Measurements from ENCODE around the gene ARHGEF25.
A peak's percentile ranks its signal among the peaks of the same experiment; 100 is the strongest.

ARHGEF25 gene

DNA sequence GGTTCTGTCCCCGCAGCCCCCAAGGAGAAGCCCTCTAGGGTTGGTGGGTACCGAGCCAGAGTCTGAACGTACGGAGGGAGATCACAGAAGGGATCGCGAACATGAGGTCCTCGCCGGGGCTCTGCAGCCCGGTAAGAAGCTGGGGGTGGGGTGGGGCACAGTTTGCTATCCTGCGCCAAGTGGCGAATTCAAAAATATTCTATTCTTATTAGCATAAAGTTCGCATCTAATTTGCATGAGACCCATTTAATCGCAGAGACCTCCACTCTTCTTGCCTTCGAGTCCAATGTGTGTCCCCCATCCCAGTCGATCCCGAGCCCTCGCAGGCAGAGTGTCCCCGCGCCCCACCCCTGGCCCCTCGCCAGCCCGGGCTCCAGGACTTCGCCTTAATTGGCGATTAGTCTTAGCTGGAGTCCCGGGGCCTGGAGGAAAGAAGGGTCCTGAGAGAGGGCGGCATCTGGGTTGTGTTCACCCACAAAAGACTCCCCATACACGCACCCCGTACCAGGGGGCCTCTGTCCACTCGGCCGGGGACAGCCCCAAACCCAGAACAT is 604 bp upstream of the ARHGEF25 start:
- Histone ChIP-seq H3K4me1 (ENCODE audit: low read depth, poor library complexity, severe bottlenecking) (peaks cover 53% of the 10 kb centered on the region), H4K20me1 (ENCODE audit: insufficient read depth) (no peaks in the 10 kb centered on the region), H3K9ac (peak overlapping the region; percentile 92), H2AFZ (ENCODE audit: low read depth) (peak overlapping the region; percentile 99), H3K4me3 (IDR thresholded peaks at IDR 0.05; ENCODE audit: insufficient read depth, low read depth, low read length) (no peak overlapping the region), H3K79me2 (ENCODE audit: insufficient read depth, low read depth) (no peaks in the 10 kb centered on the region), H3K36me3 (ENCODE audit: insufficient read depth) (no peaks in the 10 kb centered on the region), H3K27me3 (ENCODE audit: insufficient read depth, low read depth) (no peaks in the 10 kb centered on the region), H3K27ac (peak overlapping the region; percentile 62), H3K4me2 (peak overlapping the region; percentile 88)
- TF ChIP-seq, protein P1, sequence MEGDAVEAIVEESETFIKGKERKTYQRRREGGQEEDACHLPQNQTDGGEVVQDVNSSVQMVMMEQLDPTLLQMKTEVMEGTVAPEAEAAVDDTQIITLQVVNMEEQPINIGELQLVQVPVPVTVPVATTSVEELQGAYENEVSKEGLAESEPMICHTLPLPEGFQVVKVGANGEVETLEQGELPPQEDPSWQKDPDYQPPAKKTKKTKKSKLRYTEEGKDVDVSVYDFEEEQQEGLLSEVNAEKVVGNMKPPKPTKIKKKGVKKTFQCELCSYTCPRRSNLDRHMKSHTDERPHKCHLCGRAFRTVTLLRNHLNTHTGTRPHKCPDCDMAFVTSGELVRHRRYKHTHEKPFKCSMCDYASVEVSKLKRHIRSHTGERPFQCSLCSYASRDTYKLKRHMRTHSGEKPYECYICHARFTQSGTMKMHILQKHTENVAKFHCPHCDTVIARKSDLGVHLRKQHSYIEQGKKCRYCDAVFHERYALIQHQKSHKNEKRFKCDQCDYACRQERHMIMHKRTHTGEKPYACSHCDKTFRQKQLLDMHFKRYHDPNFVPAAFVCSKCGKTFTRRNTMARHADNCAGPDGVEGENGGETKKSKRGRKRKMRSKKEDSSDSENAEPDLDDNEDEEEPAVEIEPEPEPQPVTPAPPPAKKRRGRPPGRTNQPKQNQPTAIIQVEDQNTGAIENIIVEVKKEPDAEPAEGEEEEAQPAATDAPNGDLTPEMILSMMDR (conservative IDR thresholded peaks at IDR 0.05; ENCODE audit: low read depth, low read length): no peak

DNA sequence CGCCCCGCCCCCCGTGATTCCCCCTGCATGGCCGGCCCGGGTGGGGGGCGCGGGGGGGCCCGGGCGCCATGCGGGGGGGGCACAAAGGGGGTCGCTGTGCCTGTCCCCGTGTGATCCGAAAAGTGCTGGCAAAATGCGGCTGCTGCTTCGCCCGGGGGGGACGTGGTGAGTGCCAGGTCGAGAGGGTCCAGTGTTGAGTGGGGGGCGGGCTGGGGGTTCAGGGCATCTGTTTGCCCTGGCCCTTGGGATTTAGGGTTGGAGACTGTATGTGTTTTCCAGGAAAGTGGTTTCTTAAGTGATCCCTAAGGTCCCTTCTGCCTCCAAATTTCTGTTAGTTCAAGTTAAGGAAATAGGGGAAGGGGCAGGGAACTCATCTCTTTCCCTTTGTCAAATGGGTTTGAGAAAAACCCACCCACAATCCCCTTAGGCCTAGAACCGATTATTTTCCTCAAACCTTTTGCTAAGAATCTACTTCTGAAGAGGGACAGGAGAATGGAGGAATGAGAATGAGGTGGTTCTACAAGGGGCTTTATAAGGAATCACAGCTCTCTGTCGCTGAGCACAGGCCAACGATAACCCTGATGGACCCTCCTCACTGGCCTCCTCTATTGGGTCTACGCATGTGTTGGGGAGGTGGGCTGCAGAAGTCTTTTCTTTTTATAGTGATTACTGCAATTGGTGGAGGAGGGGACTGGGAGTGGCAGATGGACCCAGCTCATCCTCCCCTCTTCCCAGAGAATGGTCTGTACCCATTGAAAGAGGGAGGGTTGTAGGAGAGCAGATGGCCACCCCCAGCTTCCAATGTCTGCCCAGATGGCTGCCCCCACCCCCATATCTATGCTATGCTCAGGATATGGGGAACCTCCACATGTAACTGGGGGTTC is 834 bp downstream of the ARHGEF25 start:
- Histone ChIP-seq H3K27ac (peak overlapping the region; percentile 69; the same call in 1 of the 2 replicates), H3K36me3 (ENCODE audit: insufficient read depth) (no peaks in the 10 kb centered on the region), H3K4me3 (IDR thresholded peaks at IDR 0.05; ENCODE audit: insufficient read depth, low read depth, low read length) (no peak overlapping the region), H3K4me1 (ENCODE audit: low read depth, poor library complexity, severe bottlenecking) (peaks cover 45% of the 10 kb centered on the region), H3K4me2 (peak overlapping the region; percentile 88), H4K20me1 (ENCODE audit: insufficient read depth) (no peaks in the 10 kb centered on the region), H3K27me3 (ENCODE audit: insufficient read depth, low read depth) (no peaks in the 10 kb centered on the region), H2AFZ (ENCODE audit: low read depth) (peak overlapping the region; percentile 99; the same call in 1 of the 2 replicates), H3K9ac (peak overlapping the region; percentile 92), H3K79me2 (ENCODE audit: insufficient read depth, low read depth) (no peaks in the 10 kb centered on the region)
- TF ChIP-seq, protein P1 (conservative IDR thresholded peaks at IDR 0.05; ENCODE audit: low read depth, low read length): no peak

GRCh38 chr12:57612711-57613426 is 1.6 kb downstream of the ARHGEF25 start:
- TF ChIP-seq, protein P1 (conservative IDR thresholded peaks at IDR 0.05; ENCODE audit: low read depth, low read length): no peak
- H3K36me3 ChIP-seq (ENCODE audit: insufficient read depth): no peaks in the 10 kb centered on the region
- peak overlapping the region; percentile 69; the same call in 1 of the 2 replicates for H3K27ac ChIP-seq
- no peaks in the 10 kb centered on the region for H3K27me3 ChIP-seq (ENCODE audit: insufficient read depth, low read depth)
- no peaks in the 10 kb centered on the region for H3K79me2 ChIP-seq (ENCODE audit: insufficient read depth, low read depth)
- peak overlapping the region; percentile 45; the same call in 1 of the 2 replicates for H2AFZ ChIP-seq (ENCODE audit: low read depth)
- H3K4me2 ChIP-seq: peak overlapping the region; percentile 88
- peaks cover 45% of the 10 kb centered on the region for H3K4me1 ChIP-seq (ENCODE audit: low read depth, poor library complexity, severe bottlenecking)
- H3K4me3 ChIP-seq (IDR thresholded peaks at IDR 0.05; ENCODE audit: insufficient read depth, low read depth, low read length): no peak overlapping the region
- no peak overlapping the region; the same call in 1 of the 2 replicates for H3K9ac ChIP-seq
- no peaks in the 10 kb centered on the region for H4K20me1 ChIP-seq (ENCODE audit: insufficient read depth)

DNA sequence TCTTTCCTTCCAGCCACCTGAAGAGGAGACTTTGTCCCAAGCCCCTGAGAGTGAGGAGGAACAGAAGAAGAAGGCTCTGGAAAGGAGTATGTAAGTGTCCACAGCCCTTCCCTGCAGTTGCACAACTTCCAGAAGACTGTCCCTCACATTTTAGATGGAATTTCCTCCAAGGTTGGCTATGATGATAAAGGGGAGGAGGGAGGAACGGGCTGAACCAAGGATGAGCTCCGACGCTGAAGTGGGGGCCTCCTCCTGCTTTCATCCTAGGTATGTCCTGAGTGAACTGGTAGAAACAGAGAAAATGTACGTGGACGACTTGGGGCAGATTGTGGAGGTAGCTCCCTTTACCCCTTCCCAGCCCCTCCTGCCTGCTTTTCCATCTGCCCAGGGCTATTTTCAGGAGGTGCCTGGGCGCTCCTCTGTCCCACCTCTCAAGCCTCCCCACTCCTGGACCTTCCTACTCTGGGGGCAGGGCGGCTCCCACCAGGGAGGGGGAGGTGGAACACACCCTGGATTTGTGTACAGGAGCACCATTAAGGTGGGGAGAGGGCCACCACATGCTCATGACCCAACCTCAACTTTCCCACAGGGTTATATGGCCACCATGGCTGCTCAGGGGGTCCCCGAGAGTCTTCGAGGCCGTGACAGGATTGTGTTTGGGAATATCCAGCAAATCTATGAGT is 2.3 kb downstream of the ARHGEF25 start:
- Histone ChIP-seq H3K4me1 (ENCODE audit: low read depth, poor library complexity, severe bottlenecking) (peaks cover 45% of the 10 kb centered on the region), H3K27me3 (ENCODE audit: insufficient read depth, low read depth) (no peaks in the 10 kb centered on the region), H3K4me2 (peak overlapping the region; percentile 88), H3K79me2 (ENCODE audit: insufficient read depth, low read depth) (no peaks in the 10 kb centered on the region), H4K20me1 (ENCODE audit: insufficient read depth) (no peaks in the 10 kb centered on the region), H3K9ac (peak overlapping the region; percentile 41), H3K4me3 (IDR thresholded peaks at IDR 0.05; ENCODE audit: insufficient read depth, low read depth, low read length) (no peak overlapping the region), H2AFZ (ENCODE audit: low read depth) (peak overlapping the region; percentile 45), H3K27ac (peak overlapping the region; percentile 69), H3K36me3 (ENCODE audit: insufficient read depth) (no peaks in the 10 kb centered on the region)
- TF ChIP-seq, protein P1 (conservative IDR thresholded peaks at IDR 0.05; ENCODE audit: low read depth, low read length): no peak
